Stimulated activated naive CD8-positive, alpha-beta T cell treated with anti-CD3 and anti-CD28 coated beads, Interleukin-15, Interleukin-2, amounts not matched to agents 100 ng/mL and 50 ng/mL, for 24 hours (primary cell): ENCODE data around the gene PRKCQ.

Experiments
- H3K27ac Mint-ChIP-seq: one replicate; pipeline ENCODE4 v1.8.0; 2021; ENCODE audit warnings: mild to moderate bottlenecking, mixed read lengths
- H3K27me3 Mint-ChIP-seq: one replicate; pipeline ENCODE4 v1.8.0; 2021; ENCODE audit warnings: mixed read lengths
- H3K36me3 Mint-ChIP-seq: one replicate; pipeline ENCODE4 v1.8.0; 2021; ENCODE audit warnings: low read depth, mixed read lengths
- H3K4me1 Mint-ChIP-seq: one replicate; pipeline ENCODE4 v1.8.0; 2021; ENCODE audit warnings: low read depth, mixed read lengths
- H3K4me3 Mint-ChIP-seq: one replicate; pipeline ENCODE4 v1.8.0; 2021; ENCODE audit warnings: mild to moderate bottlenecking, mixed read lengths
- H3K9me3 Mint-ChIP-seq: one replicate; pipeline ENCODE4 v1.8.0; 2021; ENCODE audit warnings: mixed read lengths

PRKCQ gene

DNA sequence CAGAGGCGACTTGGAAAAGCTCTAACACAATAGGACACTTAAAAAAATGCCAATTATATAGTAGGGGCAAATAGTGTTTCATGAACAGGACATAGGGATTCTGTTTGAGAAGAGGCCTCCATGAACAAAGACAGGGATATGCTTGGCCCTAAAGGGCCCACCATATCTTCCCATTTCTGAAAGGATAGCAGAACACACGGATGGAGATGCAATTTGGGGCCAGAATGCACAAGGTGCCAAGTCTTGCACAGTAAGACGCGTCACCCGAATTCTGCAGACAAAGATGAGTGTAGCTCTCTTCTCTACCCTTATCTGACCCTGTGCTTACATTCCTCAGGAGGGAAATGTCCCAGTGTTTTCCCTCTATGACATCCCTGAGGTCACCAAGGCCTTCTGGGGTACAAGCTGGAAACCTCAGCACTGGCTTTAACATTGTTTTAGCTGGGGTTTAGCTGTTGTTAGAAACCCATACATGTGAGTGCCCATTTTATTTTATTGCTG, 12.8 kb downstream of the PRKCQ start:
- H3K9me3 Mint-ChIP-seq: no peaks in the 10 kb centered on the region
- H3K4me3 Mint-ChIP-seq: no peak overlapping the region
- H3K27me3 Mint-ChIP-seq: no peaks in the 10 kb centered on the region
- H3K36me3 Mint-ChIP-seq: peaks cover 15% of the 10 kb centered on the region
- H3K4me1 Mint-ChIP-seq: peaks cover 94% of the 10 kb centered on the region
- peak overlapping the region; percentile 26 for H3K27ac Mint-ChIP-seq

DNA sequence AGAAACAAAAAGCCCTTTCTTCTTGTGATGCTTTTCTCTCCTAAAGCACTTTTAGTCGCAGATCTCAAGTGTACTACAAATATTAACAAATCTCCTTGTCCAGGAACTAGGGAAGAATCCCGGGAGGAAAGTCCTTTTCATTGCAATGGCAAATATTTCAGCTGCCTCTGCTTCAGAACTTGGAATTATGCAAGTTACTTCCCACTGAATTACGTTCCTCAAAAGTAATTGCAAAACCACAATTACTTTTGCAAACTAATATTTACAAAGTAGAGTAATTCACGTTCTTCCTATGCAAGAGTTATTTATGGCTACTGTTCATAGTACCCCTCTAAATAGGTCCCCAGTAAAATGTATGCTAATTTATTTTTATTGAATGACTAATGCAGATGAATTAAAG, 14.5 kb downstream of the PRKCQ start:
- Mint-ChIP-seq H3K9me3 (no peaks in the 10 kb centered on the region), H3K27ac (no peak overlapping the region), H3K27me3 (no peaks in the 10 kb centered on the region), H3K36me3 (peaks cover 23% of the 10 kb centered on the region), H3K4me3 (no peak overlapping the region), H3K4me1 (peaks cover 94% of the 10 kb centered on the region)

DNA sequence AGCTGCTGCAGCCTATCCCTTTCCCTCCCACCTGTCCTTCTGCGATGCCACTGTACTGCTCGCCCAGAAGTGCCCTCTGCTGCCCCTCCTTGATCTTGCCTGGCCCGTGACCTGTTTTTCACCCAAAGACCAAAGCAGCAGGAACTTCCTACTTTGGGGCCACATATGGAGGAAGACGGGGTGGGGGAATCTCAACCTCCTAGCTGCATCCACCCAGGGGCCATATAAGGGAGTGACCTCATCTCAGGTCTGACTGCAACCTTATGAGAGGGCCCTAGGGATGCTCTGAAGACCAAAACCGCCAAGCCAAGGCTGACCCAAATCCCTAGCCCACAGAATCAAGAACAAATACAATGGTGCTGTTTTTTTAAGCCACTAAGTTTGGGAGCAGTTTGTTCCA, 15.7 kb downstream of the PRKCQ start:
- Mint-ChIP-seq H3K9me3 (no peaks in the 10 kb centered on the region), H3K4me1 (peaks cover 96% of the 10 kb centered on the region), H3K4me3 (peak overlapping the region; percentile 57), H3K27me3 (no peaks in the 10 kb centered on the region), H3K27ac (no peak overlapping the region), H3K36me3 (peaks cover 19% of the 10 kb centered on the region)

DNA sequence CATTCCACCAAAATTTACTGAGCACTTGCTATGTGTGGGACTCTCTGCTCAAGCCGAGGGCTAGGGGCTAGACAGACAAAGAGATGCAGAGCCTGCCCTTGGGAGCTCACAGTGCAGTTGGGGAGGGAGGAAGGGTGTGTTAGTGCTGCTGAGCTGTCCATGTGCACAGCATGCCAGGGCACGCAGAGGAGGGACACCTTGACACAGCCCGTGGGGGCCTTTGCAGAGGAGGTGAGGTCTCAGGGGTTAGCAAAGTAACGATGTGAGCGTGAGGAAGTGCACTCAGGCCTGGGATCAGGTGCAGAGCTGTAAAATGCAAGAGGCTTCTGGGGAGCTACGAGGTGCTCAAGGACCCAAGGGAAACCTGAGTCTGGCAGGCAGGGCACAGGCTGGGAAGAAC, 16.3 kb downstream of the PRKCQ start:
- Mint-ChIP-seq H3K27me3 (no peaks in the 10 kb centered on the region), H3K27ac (peak overlapping the region; percentile 66), H3K9me3 (no peaks in the 10 kb centered on the region), H3K36me3 (peaks cover 22% of the 10 kb centered on the region), H3K4me3 (peak overlapping the region; percentile 57), H3K4me1 (peaks cover 96% of the 10 kb centered on the region)

DNA sequence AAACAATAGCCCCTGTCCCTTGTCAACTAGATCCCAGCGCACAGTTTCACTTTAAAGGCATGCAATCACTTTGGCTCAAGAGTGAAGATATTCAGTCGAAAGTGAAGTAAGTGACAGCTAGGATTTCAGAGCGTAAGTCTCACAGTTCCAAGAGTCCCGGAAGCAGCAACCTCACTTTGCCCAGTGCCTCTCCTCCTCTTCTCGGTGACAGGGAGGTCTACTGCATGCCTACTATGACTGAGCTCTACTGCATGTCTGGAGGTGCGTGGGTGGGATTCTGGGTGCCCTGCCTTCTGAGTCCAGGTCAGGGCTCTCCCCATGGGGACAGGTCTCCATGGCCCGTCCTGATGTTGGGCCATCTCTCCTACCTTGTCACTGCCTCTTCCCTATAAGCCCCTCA, 17.0 kb downstream of the PRKCQ start:
- Mint-ChIP-seq H3K4me1 (peaks cover 99% of the 10 kb centered on the region), H3K36me3 (peaks cover 29% of the 10 kb centered on the region), H3K27me3 (no peaks in the 10 kb centered on the region), H3K4me3 (peak overlapping the region; percentile 57), H3K27ac (peak overlapping the region; percentile 66), H3K9me3 (no peaks in the 10 kb centered on the region)

DNA sequence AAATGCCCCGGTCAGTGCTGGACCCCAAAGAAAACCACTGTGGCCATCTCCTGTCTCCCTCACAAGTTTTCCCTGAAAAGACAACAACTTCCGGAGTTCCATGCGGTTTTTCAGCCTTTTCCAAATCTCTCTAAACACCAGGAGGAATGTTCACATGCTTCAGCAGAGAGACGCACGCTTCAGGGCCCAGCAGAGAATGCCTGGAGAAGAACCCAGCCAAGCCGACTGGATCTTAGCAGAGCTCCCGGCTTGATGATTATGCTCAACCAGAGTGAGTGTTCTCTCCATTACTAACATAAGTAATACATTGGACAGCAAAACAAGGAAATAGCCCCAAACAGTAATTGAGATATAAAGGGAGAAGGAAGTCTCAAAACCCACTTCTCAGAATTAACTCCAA, 17.9 kb downstream of the PRKCQ start:
- Mint-ChIP-seq H3K9me3 (no peaks in the 10 kb centered on the region), H3K4me3 (peak overlapping the region; percentile 59), H3K27ac (peak overlapping the region; percentile 80), H3K36me3 (peaks cover 38% of the 10 kb centered on the region), H3K4me1 (peaks cover 100% of the 10 kb centered on the region), H3K27me3 (no peaks in the 10 kb centered on the region)

DNA sequence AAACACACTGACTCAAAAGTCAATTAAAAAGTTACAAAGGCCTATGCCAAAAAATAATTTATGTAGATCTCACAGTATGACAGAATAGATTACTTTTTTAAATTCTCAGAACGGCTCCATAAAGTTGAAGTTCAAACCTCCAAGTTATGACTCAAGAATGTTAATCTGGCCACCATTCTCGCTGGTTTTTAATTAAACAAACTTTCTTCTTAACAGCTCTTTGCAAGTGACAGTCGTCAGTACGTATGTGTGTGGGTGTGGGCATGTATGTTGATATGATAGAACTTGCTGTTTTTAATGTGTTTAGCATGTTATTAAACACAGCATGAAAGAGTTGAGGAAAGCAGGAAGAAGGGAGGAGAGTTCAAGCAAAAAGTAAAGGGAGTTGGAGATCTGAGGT, 18.5 kb downstream of the PRKCQ start:
- peak overlapping the region; percentile 59 for H3K4me3 Mint-ChIP-seq
- no peaks in the 10 kb centered on the region for H3K27me3 Mint-ChIP-seq
- H3K27ac Mint-ChIP-seq: peak overlapping the region; percentile 95
- H3K4me1 Mint-ChIP-seq: peaks cover 100% of the 10 kb centered on the region
- peaks cover 44% of the 10 kb centered on the region for H3K36me3 Mint-ChIP-seq
- no peaks in the 10 kb centered on the region for H3K9me3 Mint-ChIP-seq

DNA sequence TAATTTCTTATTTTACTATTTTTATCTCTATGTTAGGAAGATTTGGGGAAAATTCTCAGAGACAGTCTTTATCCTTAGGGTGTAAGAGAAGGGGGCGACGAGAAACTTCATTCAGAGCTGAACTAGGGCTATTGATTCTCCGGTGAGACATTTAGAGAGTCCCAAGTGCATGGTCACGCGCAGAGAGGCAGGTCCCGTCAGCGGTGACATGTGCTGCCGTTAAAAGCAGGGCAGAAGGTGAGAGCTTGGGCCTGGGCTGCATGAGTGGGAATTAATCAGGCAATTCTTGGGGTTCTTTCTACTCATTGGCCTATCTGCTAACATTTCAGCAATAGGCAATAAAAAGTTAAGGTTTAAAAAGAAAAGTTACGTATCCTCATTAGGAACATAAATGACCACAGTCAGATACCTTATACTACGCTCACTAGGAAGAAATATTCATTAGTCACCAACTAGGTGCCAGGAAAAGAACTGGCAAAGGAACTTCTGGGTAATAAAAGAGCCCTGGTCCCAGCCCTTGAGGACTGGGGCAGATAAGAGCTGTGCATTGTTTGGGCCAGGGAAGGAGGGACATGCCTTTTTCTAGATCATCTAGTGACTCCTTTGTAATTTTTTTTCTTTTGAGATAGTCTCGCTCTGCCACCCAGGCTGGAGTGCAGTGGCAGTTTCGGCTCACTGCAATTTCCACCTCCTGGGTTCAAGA, 21.2 kb downstream of the PRKCQ start:
- peak overlapping the region; percentile 65 for H3K27ac Mint-ChIP-seq
- H3K4me1 Mint-ChIP-seq: peaks cover 100% of the 10 kb centered on the region
- H3K36me3 Mint-ChIP-seq: peaks cover 58% of the 10 kb centered on the region
- no peaks in the 10 kb centered on the region for H3K9me3 Mint-ChIP-seq
- H3K4me3 Mint-ChIP-seq: peak overlapping the region; percentile 52
- H3K27me3 Mint-ChIP-seq: no peaks in the 10 kb centered on the region

DNA sequence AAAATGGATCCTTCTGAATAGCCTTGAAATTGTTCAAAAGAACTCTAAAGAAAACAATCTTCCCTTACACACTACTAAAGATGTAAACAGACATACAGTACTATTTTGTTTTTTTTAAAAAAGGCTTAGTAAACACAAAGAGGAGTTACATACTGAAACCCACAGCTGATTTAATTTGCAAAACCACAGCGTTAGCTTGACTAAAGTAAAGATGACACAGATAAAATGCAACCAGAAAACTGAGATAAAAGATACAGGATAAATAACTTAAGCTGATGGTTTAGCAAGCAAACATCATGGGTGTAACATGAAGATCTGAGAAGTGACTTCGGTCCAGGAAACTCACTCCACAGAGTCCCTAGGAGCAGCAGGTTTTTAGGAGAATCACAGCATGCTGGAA, 21.8 kb downstream of the PRKCQ start:
- Mint-ChIP-seq H3K27ac (peak overlapping the region; percentile 65), H3K4me1 (peaks cover 99% of the 10 kb centered on the region), H3K27me3 (no peaks in the 10 kb centered on the region), H3K4me3 (peak overlapping the region; percentile 52), H3K36me3 (peaks cover 61% of the 10 kb centered on the region), H3K9me3 (no peaks in the 10 kb centered on the region)

DNA sequence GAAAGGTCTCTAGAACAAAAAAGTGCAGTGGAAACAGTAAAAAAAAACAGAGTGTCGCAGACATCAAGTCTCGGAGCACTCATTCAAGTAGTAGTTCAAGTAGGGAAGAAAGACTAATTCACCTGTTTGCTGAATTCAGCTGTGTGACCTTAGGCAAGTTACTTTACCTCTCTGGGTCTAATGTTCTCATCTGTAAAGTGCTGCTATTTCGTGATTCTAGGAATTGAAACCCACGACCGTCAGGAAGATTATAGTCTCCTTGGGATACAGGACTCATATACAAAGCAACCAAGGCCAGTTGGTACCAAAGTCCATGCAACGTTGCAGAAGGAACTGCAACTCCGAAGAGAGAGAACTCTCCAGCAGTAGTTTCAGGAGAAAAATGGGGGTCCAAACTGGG, 26.1 kb downstream of the PRKCQ start:
- Mint-ChIP-seq H3K4me3 (no peak overlapping the region), H3K27me3 (no peaks in the 10 kb centered on the region), H3K36me3 (peaks cover 62% of the 10 kb centered on the region), H3K27ac (no peak overlapping the region), H3K9me3 (peaks cover 3% of the 10 kb centered on the region), H3K4me1 (peaks cover 74% of the 10 kb centered on the region)

DNA sequence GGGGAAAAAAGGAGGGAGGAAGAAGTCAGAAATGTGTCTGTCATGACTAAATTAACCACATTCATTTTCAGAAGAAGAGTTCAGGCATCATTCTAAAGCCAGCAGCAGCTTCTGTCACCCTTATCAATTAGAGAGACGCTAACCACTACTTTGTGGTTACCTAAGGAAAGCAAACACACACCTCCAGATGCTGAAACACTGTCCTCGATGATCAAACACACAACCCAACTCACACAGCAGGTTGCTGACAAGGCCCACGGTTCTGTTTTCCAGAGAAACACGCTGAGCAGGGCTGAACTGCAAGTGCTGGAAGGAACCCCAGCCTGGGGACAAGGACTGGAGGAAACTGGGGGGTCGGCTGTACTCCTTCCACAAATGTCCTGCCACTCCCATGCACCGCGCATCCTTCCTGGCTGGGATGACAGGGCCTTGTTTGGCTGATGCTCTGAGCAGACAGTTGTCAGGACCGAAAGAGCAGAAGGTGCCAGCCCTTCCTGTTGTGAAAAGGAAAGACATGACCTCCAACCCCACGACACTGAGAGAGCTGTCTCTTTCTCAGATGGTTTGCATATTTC, 36.6 kb downstream of the PRKCQ start:
- peaks cover 78% of the 10 kb centered on the region for H3K4me1 Mint-ChIP-seq
- H3K36me3 Mint-ChIP-seq: peaks cover 12% of the 10 kb centered on the region
- H3K9me3 Mint-ChIP-seq: no peaks in the 10 kb centered on the region
- H3K27me3 Mint-ChIP-seq: no peaks in the 10 kb centered on the region
- peak overlapping the region; percentile 99 for H3K27ac Mint-ChIP-seq
- peak overlapping the region; percentile 87 for H3K4me3 Mint-ChIP-seq

DNA sequence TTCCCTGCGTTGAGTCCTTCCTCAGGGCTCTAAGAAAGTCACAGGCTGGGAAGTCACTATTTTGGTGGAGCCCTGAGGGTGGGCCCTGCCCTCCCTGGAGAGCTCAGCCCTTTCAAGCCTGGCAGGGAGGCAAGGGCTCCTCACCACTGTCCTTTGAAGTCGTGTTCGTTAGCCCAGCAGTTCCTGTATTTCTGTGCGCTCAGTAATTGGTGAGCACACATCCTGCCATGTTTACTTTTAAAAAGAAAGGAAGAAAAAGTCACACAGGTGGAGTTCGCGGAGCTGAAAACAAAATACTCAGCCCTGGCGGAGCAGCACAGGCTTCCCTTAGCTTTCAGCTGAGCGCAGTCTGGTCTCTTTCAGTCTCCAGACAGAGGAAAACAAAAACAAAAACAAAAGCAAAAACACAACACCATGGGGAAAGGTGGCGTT, 37.1 kb downstream of the PRKCQ start:
- Mint-ChIP-seq H3K27me3 (no peaks in the 10 kb centered on the region), H3K4me1 (peaks cover 81% of the 10 kb centered on the region), H3K4me3 (peak overlapping the region; percentile 87)

DNA sequence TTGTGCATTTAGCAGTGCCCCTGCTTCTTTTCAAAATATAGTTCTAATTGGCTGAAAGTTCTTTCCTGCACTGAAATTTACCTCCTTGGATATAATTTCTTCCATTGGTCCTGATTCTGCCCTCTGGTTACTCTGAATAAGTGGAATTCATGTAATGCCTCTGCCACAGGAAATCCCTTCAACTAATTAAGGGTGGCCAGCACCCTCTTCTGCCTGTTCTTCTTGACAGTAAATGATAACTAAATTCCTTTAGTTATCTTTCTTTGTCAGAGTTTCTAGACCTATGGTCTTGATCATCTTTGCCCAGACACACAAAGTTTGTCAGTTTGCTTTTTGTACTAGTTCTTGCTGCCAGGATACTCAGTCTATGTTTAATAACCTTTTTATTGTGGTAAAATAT, 40.2 kb downstream of the PRKCQ start:
- peaks cover 28% of the 10 kb centered on the region for H3K36me3 Mint-ChIP-seq
- peaks cover 78% of the 10 kb centered on the region for H3K4me1 Mint-ChIP-seq
- H3K4me3 Mint-ChIP-seq: no peak overlapping the region
- H3K27me3 Mint-ChIP-seq: no peaks in the 10 kb centered on the region
- H3K27ac Mint-ChIP-seq: peak overlapping the region; percentile 38
- no peaks in the 10 kb centered on the region for H3K9me3 Mint-ChIP-seq

More for the DNA sequence above, 37.1 kb downstream of the PRKCQ start:
- Mint-ChIP-seq H3K36me3 (peaks cover 12% of the 10 kb centered on the region), H3K9me3 (no peaks in the 10 kb centered on the region), H3K27ac (peak overlapping the region; percentile 99)

DNA sequence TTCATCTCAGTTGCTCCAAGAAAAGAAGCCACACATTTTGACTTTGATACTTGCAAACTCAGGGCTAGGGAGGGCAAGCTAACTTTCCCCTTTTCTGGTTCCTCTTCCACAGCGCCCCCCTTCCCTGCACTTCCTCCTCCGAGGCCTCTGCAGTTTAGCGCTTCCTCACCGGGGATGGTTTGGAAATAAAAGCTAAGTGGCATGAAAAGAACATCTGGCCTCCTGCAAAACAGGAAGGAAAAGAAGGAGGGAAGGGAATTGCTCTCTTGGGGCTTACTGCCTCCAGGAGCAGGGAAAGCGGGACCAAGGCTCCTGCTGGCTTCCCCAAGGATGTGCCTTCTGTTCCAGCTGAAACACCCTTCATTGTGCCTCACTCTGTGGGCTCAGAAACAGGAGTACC, 42.3 kb downstream of the PRKCQ start:
- H3K27me3 Mint-ChIP-seq: no peaks in the 10 kb centered on the region
- peaks cover 28% of the 10 kb centered on the region for H3K36me3 Mint-ChIP-seq
- no peak overlapping the region for H3K4me3 Mint-ChIP-seq
- no peaks in the 10 kb centered on the region for H3K9me3 Mint-ChIP-seq
- peak overlapping the region; percentile 15 for H3K27ac Mint-ChIP-seq
- H3K4me1 Mint-ChIP-seq: peaks cover 68% of the 10 kb centered on the region

DNA sequence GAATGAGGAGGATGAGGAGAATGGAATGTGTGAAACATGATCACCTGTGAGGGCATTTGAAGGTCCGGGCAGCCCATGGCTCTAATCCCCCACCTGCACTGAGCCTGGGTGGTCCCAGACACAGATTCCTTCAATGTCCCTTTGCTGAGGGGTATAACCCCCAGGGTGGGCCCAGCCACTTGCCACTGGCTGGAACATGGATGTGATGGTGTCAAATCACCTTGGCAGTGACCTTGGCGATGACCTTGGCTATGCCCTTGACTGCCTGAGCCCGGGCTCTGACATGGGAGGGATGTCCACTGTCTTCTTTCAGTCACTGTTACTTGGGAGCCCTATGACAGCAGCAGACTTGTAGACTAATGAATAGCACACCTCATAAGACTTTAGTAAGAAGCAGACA, 44.0 kb downstream of the PRKCQ start:
- Mint-ChIP-seq H3K27me3 (no peaks in the 10 kb centered on the region), H3K9me3 (no peaks in the 10 kb centered on the region), H3K4me1 (peaks cover 67% of the 10 kb centered on the region), H3K36me3 (peaks cover 33% of the 10 kb centered on the region), H3K27ac (peak overlapping the region; percentile 50), H3K4me3 (no peak overlapping the region)
